ENCODE measurements around the gene USP20. TPM values are rescaled to one million over a fixed set of nuclear protein-coding genes. Genes with fewer than 3 reads are reported as not detected.

USP20 gene
- total and polyA plus RNA-seq, 4 donors: 8.2 to 19.8 (median 10.3) TPM

- H3K27ac ChIP-seq (ENCODE audit: low read depth in 1 of 2, low read length in 2 of 2): no peak overlapping the region
- H3K27me3 ChIP-seq (ENCODE audit: control insufficient read depth in 4 of 4, insufficient read depth in 4 of 4, low read length in 3 of 4): no peaks in the 10 kb centered on the region
- no peak for DNase-seq (ENCODE audit: low spot score)
- no peaks in the 10 kb centered on the region for H3K9me3 ChIP-seq (ENCODE audit: control insufficient read depth in 4 of 4, low read length in 3 of 4)
- H3K36me3 ChIP-seq (ENCODE audit: control insufficient read depth in 4 of 4, insufficient read depth in 3 of 4, low read depth in 1 of 4, low read length in 3 of 4): peaks cover 0 to 2% (median 0%) of the 10 kb centered on the region in 4 donors
- peaks cover 0 to 13% (median 11%) of the 10 kb centered on the region in 4 donors for H3K4me1 ChIP-seq (ENCODE audit: control insufficient read depth in 4 of 4, insufficient read depth in 4 of 4, low read length in 3 of 4)
- WGBS: 90% methylated on average over 10 of the region's 10 CpGs
- no peak overlapping the region for H3K9ac ChIP-seq (ENCODE audit: low read depth in 1 of 2, low read length in 2 of 2)
- TF ChIP-seq FOXA2 (IDR thresholded peaks at IDR 0.05) (no peak), CTCF (IDR thresholded peaks at IDR 0.05; ENCODE audit: low read depth, low read length, missing input control) (no peak), SP1 (IDR thresholded peaks at IDR 0.05) (no peak), ZBTB33 (IDR thresholded peaks at IDR 0.05) (no peak), HNF4G (IDR thresholded peaks at IDR 0.05) (no peak), YY1 (IDR thresholded peaks at IDR 0.05) (no peak), RXRA (IDR thresholded peaks at IDR 0.05) (no peak), ATF3 (IDR thresholded peaks at IDR 0.05) (no peak), RAD21 (IDR thresholded peaks at IDR 0.05) (no peak)
- H3K4me3 ChIP-seq (ENCODE audit: low read depth in 1 of 3, low read length in 3 of 3): no peak overlapping the region
Observed at GRCh38 chr9:129839324-129840023, 4.2 kb downstream of the USP20 start.

GRCh38 chr9:129840034-129840433 is 4.8 kb downstream of the USP20 start:
- no peak for TF ChIP-seq ZBTB33 (IDR thresholded peaks at IDR 0.05)
- TF ChIP-seq EGR1 (IDR thresholded peaks at IDR 0.05; ENCODE audit: low read depth in 2 of 2): no peak
- H3K27me3 ChIP-seq (ENCODE audit: control insufficient read depth in 4 of 4, insufficient read depth in 4 of 4, low read length in 3 of 4): no peaks in the 10 kb centered on the region
- H3K4me3 ChIP-seq (ENCODE audit: low read depth in 1 of 3, low read length in 3 of 3): no peak overlapping the region
- H3K9ac ChIP-seq (ENCODE audit: low read depth in 1 of 2, low read length in 2 of 2): no peak overlapping the region
- DNase-seq (ENCODE audit: low spot score): no peak
- WGBS: 90% methylated on average over 8 of the region's 8 CpGs
- peaks cover 0 to 2% (median 0%) of the 10 kb centered on the region in 4 donors for H3K36me3 ChIP-seq (ENCODE audit: control insufficient read depth in 4 of 4, insufficient read depth in 3 of 4, low read depth in 1 of 4, low read length in 3 of 4)
- H3K27ac ChIP-seq (ENCODE audit: low read depth in 1 of 2, low read length in 2 of 2): no peak overlapping the region
- peaks cover 0 to 12% (median 11%) of the 10 kb centered on the region in 4 donors for H3K4me1 ChIP-seq (ENCODE audit: control insufficient read depth in 4 of 4, insufficient read depth in 4 of 4, low read length in 3 of 4)
- no peaks in the 10 kb centered on the region for H3K9me3 ChIP-seq (ENCODE audit: control insufficient read depth in 4 of 4, low read length in 3 of 4)

DNA sequence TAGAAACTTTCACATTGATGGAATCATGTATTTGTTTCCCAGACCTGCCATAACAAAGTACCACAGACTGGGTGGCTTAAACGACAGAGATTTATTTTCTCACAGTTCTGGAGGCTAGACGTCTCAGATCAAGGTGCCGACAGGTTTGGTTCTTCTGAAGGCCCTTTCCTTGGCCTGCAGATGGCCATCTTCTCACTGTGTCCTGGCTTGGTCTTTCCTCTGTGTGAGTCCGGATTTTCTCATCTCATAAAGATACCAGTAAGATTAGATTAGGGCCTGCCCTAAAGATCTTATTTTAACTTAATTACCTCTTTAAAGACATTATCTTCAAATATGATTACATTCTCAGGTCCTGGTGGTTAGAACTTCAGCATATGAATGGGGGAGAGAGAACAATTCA is 5.8 kb downstream of the USP20 start:
- WGBS: 85% methylated on average over 4 of the region's 4 CpGs
- Histone ChIP-seq H3K9ac (ENCODE audit: low read depth in 1 of 2, low read length in 2 of 2) (no peak overlapping the region), H3K27me3 (ENCODE audit: control insufficient read depth in 4 of 4, insufficient read depth in 4 of 4, low read length in 3 of 4) (no peaks in the 10 kb centered on the region), H3K36me3 (ENCODE audit: control insufficient read depth in 4 of 4, insufficient read depth in 3 of 4, low read depth in 1 of 4, low read length in 3 of 4) (peaks cover 0 to 2% (median 0%) of the 10 kb centered on the region in 4 donors), H3K27ac (ENCODE audit: low read depth in 1 of 2, low read length in 2 of 2) (no peak overlapping the region), H3K4me1 (ENCODE audit: control insufficient read depth in 4 of 4, insufficient read depth in 4 of 4, low read length in 3 of 4) (peaks cover 0 to 9% (median 7%) of the 10 kb centered on the region in 4 donors), H3K4me3 (ENCODE audit: low read depth in 1 of 3, low read length in 3 of 3) (no peak overlapping the region), H3K9me3 (ENCODE audit: control insufficient read depth in 4 of 4, low read length in 3 of 4) (no peaks in the 10 kb centered on the region)
- DNase-seq (ENCODE audit: low spot score): no peak
- no peak for TF ChIP-seq FOXA1 (IDR thresholded peaks at IDR 0.05)
- no peak for TF ChIP-seq RXRA (IDR thresholded peaks at IDR 0.05)
- TF ChIP-seq, protein P1, sequence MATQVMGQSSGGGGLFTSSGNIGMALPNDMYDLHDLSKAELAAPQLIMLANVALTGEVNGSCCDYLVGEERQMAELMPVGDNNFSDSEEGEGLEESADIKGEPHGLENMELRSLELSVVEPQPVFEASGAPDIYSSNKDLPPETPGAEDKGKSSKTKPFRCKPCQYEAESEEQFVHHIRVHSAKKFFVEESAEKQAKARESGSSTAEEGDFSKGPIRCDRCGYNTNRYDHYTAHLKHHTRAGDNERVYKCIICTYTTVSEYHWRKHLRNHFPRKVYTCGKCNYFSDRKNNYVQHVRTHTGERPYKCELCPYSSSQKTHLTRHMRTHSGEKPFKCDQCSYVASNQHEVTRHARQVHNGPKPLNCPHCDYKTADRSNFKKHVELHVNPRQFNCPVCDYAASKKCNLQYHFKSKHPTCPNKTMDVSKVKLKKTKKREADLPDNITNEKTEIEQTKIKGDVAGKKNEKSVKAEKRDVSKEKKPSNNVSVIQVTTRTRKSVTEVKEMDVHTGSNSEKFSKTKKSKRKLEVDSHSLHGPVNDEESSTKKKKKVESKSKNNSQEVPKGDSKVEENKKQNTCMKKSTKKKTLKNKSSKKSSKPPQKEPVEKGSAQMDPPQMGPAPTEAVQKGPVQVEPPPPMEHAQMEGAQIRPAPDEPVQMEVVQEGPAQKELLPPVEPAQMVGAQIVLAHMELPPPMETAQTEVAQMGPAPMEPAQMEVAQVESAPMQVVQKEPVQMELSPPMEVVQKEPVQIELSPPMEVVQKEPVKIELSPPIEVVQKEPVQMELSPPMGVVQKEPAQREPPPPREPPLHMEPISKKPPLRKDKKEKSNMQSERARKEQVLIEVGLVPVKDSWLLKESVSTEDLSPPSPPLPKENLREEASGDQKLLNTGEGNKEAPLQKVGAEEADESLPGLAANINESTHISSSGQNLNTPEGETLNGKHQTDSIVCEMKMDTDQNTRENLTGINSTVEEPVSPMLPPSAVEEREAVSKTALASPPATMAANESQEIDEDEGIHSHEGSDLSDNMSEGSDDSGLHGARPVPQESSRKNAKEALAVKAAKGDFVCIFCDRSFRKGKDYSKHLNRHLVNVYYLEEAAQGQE (IDR thresholded peaks at IDR 0.05): no peak
- TF ChIP-seq, protein P2, sequence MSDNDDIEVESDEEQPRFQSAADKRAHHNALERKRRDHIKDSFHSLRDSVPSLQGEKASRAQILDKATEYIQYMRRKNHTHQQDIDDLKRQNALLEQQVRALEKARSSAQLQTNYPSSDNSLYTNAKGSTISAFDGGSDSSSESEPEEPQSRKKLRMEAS (IDR thresholded peaks at IDR 0.05): no peak
- TF ChIP-seq JUND (IDR thresholded peaks at IDR 0.05): no peak
- TF ChIP-seq HNF4A (conservative IDR thresholded peaks at IDR 0.05): no peak
- TF ChIP-seq ATF3 (IDR thresholded peaks at IDR 0.05): no peak
